Frontal cortex (tissue), 4 donors: ENCODE measurements around the gene CD1D. TPM values are rescaled to one million over a fixed set of nuclear protein-coding genes. Genes with fewer than 3 reads are reported as not detected.

Source experiments
- DNase-seq, 2 donors: peaks; one replicate each; pipeline ENCODE4 v3.0.0; 2012; ENCODE audit warnings: low spot score in 2 of 2
- FAIRE-seq: peaks from 2 replicates; lab custom pipeline; 2012; peaks lifted over from hg19 to GRCh38; lab: Jason Lieb, UNC
- total RNA-seq: library from RNA; depleted of rRNA; stranded (reverse); fragments of >200 nt; gene quantifications from one replicate; pipeline ENCODE4 v1.2.3, GENCODE V29; 2014
- donor health status: control.
- donor health status: control.
- donor health status: control.

CD1D gene
- total RNA-seq, 1 donor from 2014 or later: 0.41 TPM

DNA sequence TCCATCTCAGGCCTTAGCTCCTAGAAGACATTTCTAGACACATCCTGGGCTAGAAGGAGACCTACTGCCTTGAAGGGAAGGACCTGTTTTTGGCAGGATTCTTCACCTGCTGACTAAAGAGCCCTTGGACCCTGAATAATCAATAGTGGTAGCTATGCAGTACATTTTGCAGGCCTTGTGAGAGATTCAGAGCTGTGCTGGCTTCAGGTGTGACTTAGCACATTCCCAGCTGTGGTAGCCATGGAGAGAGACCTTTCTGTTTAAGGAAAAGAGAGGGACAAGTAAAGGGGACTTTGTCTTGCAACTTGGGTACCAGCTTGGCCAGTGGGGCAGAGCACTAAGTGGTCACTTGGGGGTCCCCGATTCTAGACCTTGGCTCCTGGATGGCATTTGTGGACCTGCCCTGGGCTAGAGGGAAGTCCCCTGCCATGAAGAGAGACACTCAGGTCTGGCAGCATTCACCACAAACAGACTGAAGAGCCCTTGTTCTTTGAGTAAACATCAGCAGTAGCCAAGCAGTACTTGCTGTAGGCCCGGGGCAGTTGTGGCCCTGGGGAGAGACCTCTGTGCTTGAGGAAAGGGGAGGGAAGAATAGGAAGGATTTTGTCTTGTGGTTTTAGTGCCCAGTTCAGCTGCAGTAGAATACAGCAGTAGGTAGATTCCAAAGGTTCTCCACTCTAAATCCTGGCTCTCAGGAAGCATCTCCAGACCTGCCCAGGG, 47.4 kb downstream of the CD1D start:
- FAIRE-seq (no peak), DNase-seq (no peak)

Other genes with a start within 250 kb of the CD1D start
- gene KIRREL1, start 187.2 kb upstream of the CD1D start, total RNA-seq: 13.5 TPM
- not detected for gene CD1A, start 73.5 kb downstream of the CD1D start, total RNA-seq
- under 0.01 TPM for gene CD1C, start 109.0 kb downstream of the CD1D start, total RNA-seq
- not detected for gene CD1B, start 150.6 kb downstream of the CD1D start, total RNA-seq
- not detected for gene CD1E, start 173.0 kb downstream of the CD1D start, total RNA-seq
- gene OR10T2, start 218.6 kb downstream of the CD1D start, total RNA-seq: not detected
- gene OR10K2, start 245.3 kb downstream of the CD1D start, total RNA-seq: not detected